ENCODE results near the gene DISP3.

DNA sequence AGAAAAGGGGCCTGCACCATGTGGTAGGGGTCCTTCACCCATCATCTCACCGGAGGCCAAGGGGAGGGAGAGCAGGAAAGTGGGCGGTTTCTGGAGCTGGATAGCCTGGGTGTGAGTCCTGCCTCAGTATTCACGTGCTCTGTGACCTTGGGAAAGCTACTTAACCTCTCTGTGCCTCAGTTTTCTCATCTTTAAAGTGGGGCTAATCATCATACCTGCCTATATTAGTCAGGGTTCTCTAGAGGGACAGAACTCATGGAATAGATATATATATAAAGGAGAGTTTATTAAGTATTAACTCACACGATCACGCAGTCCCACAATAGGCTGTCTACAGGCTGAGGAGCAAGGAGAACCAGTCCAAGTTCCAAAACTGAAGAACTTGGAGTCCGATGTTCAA, 96.6 kb downstream of the DISP3 start:
- TF ChIP-seq PAX8 (CRISPR knock-in tag; IDR thresholded peaks at IDR 0.05; ENCODE audit: borderline replicate concordance) (no peak), HDAC2 (CRISPR knock-in tag; IDR thresholded peaks at IDR 0.05) (no peak), POLR2AphosphoS5 (IDR thresholded peaks at IDR 0.05; ENCODE audit: low read depth, low read length) (no peak), ZNF296 (CRISPR knock-in tag; conservative IDR thresholded peaks at IDR 0.05) (no peak), CTCF (CRISPR knock-in tag; IDR thresholded peaks at IDR 0.05) (no peak), POLR2G (IDR thresholded peaks at IDR 0.05; ENCODE audit: low read depth, low read length) (no peak), NONO (IDR thresholded peaks at IDR 0.05) (no peak), NONO (CRISPR knock-in tag; conservative IDR thresholded peaks at IDR 0.05) (no peak), SMAD3 (CRISPR knock-in tag; IDR thresholded peaks at IDR 0.05) (no peak), RAD21 (CRISPR knock-in tag; IDR thresholded peaks at IDR 0.05) (no peak), REST (IDR thresholded peaks at IDR 0.05; ENCODE audit: borderline replicate concordance in 1 of 2, low read depth in 1 of 2, low read length in 2 of 2) (no peak), MED1 (CRISPR knock-in tag; IDR thresholded peaks at IDR 0.05) (no peak), MAFK (conservative IDR thresholded peaks at IDR 0.05 in 1 of 2, IDR thresholded peaks at IDR 0.05 in 1 of 2; ENCODE audit: low read length in 2 of 2) (no peak), BHLHE40 (IDR thresholded peaks at IDR 0.05; ENCODE audit: low read length) (no peak), SIN3A (IDR thresholded peaks at IDR 0.05; ENCODE audit: borderline replicate concordance, low read depth, low read length) (no peak)

Measured in HepG2 (cell line).